Bronchial epithelial cell (primary cell): Measurements from ENCODE around the gene PEAK1. TPM values are rescaled to one million over a fixed set of nuclear protein-coding genes. Genes with fewer than 3 reads are reported as not detected.

ENCODE experiments used
- DNase-seq: peaks from one replicate; pipeline ENCODE4 v3.0.0-alpha.2; 2010; ENCODE audit warnings: low read depth
- FAIRE-seq: peaks from 2 replicates; lab custom pipeline; 2011; peaks lifted over from hg19 to GRCh38; lab: Jason Lieb, UNC
- H3K27me3 ChIP-seq: 2 replicates; pipeline ENCODE4 v1.5.1; 2011; ENCODE audit warnings: low read length; ENCODE audit not compliant: control insufficient read depth, insufficient read depth
- H3K36me3 ChIP-seq: 2 replicates; pipeline ENCODE4 v1.5.1; 2011; ENCODE audit warnings: low read length; ENCODE audit not compliant: control insufficient read depth, insufficient read depth
- H3K4me3 ChIP-seq: 2 replicates; pipeline ENCODE4 v1.5.1; 2011; ENCODE audit warnings: mild to moderate bottlenecking, low read depth, low read length, control low read depth
- total RNA-seq: library from RNA; depleted of rRNA; stranded (reverse); fragments of >200 nt; gene quantifications from 2 replicates; pipeline ENCODE4 v1.2.1, GENCODE V29; 2014
- TF ChIP-seq, protein P1 (sequence below): IDR thresholded peaks from 2 replicates; pipeline ENCODE4 v1.5.1; 2011; ENCODE audit warnings: mild to moderate bottlenecking, moderate library complexity, low read length, control low read depth, inconsistent platforms; ENCODE audit not compliant: insufficient read depth, severe bottlenecking

Gene PEAK1
- total RNA-seq, 1 donor from 2014 or later: 3.7 TPM

GRCh38 chr15:77416148-77416455 is 3.8 kb downstream of the PEAK1 start:
- FAIRE-seq (no peak), DNase-seq (no peak)
- H3K4me3 ChIP-seq: no peak overlapping the region
- TF ChIP-seq, protein P1, sequence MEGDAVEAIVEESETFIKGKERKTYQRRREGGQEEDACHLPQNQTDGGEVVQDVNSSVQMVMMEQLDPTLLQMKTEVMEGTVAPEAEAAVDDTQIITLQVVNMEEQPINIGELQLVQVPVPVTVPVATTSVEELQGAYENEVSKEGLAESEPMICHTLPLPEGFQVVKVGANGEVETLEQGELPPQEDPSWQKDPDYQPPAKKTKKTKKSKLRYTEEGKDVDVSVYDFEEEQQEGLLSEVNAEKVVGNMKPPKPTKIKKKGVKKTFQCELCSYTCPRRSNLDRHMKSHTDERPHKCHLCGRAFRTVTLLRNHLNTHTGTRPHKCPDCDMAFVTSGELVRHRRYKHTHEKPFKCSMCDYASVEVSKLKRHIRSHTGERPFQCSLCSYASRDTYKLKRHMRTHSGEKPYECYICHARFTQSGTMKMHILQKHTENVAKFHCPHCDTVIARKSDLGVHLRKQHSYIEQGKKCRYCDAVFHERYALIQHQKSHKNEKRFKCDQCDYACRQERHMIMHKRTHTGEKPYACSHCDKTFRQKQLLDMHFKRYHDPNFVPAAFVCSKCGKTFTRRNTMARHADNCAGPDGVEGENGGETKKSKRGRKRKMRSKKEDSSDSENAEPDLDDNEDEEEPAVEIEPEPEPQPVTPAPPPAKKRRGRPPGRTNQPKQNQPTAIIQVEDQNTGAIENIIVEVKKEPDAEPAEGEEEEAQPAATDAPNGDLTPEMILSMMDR: no peak
- no peaks in the 10 kb centered on the region for H3K27me3 ChIP-seq
- no peaks in the 10 kb centered on the region for H3K36me3 ChIP-seq

GRCh38 chr15:77415450-77416147 is 4.3 kb downstream of the PEAK1 start:
- no peak for FAIRE-seq
- TF ChIP-seq, protein P1: no peak

GRCh38 chr15:77414789-77415442 is 5.0 kb downstream of the PEAK1 start:
- no peaks in the 10 kb centered on the region for H3K27me3 ChIP-seq
- no peaks in the 10 kb centered on the region for H3K36me3 ChIP-seq
- H3K4me3 ChIP-seq: no peak overlapping the region
- TF ChIP-seq, protein P1: no peak
- no peak for DNase-seq
- no peak for FAIRE-seq

More at GRCh38 chr15:77415450-77416147, 4.3 kb downstream of the PEAK1 start:
- no peaks in the 10 kb centered on the region for H3K27me3 ChIP-seq
- DNase-seq: no peak
- no peak overlapping the region for H3K4me3 ChIP-seq
- H3K36me3 ChIP-seq: no peaks in the 10 kb centered on the region

DNA sequence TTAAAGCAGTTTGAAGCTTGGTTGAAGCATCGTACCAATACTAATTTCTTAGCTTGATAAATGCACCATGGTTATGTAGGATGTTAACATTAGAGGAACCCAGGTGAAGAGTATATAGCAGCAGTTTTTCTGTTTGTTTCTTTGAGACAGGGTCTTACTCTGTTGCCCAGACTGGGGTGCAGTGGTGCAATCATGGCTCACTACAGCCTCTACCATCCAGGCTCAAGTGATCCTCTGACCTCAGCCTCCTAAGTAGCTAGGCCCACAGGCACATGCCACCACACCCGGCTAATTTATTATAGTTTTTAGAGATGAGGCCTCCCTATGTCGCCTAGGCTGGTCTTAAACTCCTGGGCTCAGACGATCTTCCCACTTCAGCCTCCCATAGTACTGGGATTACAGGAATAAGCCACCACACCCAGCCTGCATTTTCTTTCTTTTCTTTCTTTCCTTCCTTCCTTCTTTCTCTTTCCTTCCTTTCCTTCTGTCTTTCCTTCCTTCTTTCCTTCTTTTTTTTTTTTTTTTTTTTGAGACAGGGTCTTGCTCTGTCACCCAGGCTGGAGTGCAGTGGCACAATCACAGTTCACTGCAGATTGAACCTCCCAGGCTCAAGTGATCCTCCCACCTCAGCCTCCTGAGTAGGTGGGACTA is 6.1 kb downstream of the PEAK1 start:
- no peaks in the 10 kb centered on the region for H3K27me3 ChIP-seq
- TF ChIP-seq, protein P1: no peak
- H3K4me3 ChIP-seq: no peak overlapping the region
- no peaks in the 10 kb centered on the region for H3K36me3 ChIP-seq
- FAIRE-seq (no peak), DNase-seq (no peak)

GRCh38 chr15:77412972-77413698 is 6.8 kb downstream of the PEAK1 start:
- TF ChIP-seq, protein P1: no peak
- Histone ChIP-seq H3K36me3 (no peaks in the 10 kb centered on the region), H3K27me3 (no peaks in the 10 kb centered on the region), H3K4me3 (no peak overlapping the region)
- no peak for DNase-seq
- no peak for FAIRE-seq
